GM20000 (cell line): Measurements from ENCODE around the gene LPAR3.

ENCODE experiments used
- DNase-seq: peaks from one replicate; pipeline ENCODE4 v3.0.0; 2012; ENCODE audit warnings: low spot score
- TF ChIP-seq, protein P1 (sequence below): IDR thresholded peaks from 2 replicates; pipeline ENCODE4 v1.5.1; 2012; ENCODE audit warnings: mild to moderate bottlenecking, control low read depth; ENCODE audit errors: extremely low read depth, missing control alignments

LPAR3 gene

DNA sequence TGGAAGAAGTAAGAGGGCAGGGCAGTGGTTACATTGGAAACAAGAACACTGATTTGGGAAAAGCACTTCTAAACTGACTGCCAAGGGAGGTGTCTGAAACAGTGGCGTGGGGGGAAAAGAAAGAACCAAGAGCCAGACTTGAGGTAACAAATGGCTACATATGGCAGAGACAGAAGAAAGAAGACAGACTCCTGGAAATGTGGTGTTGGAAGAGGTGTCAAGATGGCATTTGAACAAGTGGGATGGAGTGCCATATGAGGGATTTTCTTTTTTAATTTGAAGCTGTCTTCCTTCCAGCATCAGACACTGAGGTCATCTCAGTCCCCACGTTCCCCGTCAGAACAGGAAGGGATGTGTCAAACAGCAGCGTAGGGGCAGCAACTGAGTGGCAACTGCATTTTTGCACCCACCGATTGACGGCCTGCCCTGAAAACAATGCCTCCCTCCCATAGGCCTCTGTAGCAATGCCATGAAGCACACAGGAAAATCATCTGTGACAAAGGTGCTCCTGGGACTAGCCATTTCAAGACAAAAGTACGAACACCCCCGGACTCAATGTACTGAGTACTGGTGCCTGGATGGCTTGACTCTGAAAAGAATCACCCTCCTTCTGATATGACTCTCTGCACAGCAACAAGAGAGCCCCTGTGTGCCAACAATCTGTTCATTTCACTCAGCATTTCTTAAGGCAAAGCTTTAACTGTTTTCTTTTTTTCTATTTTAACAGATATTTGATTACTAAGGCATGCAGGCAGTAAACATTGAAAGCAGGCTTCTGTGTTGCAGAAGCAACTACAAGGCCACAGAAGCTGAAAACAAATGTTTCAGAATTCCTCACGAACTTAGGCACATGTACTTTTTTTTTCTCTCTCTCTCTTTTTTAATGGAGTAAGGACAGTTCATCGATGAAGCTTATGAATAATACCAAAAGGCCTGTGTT is 37.0 kb downstream of the LPAR3 start:
- TF ChIP-seq, protein P1, sequence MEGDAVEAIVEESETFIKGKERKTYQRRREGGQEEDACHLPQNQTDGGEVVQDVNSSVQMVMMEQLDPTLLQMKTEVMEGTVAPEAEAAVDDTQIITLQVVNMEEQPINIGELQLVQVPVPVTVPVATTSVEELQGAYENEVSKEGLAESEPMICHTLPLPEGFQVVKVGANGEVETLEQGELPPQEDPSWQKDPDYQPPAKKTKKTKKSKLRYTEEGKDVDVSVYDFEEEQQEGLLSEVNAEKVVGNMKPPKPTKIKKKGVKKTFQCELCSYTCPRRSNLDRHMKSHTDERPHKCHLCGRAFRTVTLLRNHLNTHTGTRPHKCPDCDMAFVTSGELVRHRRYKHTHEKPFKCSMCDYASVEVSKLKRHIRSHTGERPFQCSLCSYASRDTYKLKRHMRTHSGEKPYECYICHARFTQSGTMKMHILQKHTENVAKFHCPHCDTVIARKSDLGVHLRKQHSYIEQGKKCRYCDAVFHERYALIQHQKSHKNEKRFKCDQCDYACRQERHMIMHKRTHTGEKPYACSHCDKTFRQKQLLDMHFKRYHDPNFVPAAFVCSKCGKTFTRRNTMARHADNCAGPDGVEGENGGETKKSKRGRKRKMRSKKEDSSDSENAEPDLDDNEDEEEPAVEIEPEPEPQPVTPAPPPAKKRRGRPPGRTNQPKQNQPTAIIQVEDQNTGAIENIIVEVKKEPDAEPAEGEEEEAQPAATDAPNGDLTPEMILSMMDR = no peak
- no peak for DNase-seq

DNA sequence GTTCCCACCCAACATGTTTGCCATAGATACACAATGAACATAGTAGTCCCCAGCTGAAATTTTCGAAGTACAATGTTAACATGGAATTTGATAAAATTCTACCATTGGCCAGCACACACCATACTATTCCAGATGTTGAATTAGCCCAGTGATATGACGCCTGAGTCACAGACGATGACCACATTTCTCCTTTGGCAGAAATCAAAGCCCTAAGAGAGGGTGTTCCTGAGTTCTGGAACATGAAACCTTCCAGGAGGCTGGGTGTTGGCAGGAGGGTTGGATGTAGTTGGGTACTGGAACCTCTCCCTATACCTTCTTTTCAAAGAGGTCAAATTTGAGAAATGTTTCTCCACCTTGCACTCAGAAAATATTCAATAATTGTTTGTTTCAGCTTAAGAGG is 37.8 kb downstream of the LPAR3 start:
- TF ChIP-seq, protein P1 = no peak
- DNase-seq = no peak

DNA sequence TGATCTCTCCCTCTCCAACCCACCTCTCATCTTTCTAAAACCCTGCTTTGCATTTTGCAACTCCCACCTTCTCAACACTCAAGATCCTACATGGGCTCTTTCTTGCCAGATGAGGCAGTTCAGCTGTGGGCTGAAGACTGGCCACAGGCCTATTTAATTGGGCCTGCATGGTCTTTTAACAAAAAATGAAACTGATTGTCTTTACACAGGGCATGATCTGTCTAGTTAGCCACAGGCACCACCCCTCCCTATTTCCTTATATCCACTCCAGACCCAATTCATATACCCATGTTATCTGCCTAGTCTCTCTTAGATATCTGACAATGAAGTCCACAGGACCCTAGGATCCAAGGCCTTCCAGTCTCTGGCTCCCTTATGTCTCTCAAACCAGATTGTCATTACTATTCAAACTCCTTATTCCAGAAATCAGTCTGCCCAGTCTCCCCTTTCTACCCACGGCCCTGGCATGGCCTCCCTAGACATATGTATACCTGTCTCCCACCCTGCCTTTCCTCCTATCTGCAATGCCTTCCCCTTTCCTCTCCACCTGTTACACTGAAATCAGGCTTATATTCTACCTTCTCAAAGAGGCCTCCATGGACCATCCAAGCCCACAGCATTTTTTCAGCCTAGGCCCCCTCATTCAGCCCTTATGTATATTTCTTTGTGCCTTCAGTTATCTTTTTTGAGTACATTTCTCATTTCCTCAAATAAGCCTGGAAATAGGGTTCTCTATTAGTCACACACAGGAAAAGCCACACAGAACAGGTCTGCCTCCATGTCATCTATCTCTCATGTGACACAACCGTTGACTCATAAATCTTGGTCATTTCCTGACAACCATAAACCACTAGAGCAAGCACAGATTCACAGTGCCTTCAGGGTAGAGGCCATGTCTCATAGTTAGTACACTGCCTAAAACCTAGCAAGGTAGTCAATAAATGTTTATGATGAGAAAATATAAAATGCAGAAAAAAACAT is 39.0 kb downstream of the LPAR3 start:
- peak; percentile 59 for DNase-seq
- TF ChIP-seq, protein P1 = no peak

DNA sequence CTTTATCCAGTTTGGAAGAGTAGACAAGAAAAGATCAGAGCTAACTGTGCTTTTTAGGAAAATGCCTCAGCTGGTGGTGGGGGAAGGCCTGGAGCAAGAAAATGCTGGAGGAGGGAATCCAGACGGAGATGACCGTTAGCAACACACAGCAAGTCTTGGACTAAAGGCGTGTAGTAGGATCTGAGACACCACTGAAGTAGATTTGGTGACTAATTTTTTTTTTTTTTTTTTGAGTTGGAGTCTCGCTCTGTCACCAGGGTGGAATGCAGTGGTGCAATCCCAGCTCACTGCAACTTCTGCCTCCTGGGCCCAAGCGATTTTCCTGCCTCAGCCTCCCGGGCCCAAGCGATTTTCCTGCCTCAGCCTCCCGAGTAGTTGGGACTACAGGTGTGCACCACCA is 41.2 kb downstream of the LPAR3 start:
- no peak for DNase-seq
- TF ChIP-seq, protein P1 = no peak

DNA sequence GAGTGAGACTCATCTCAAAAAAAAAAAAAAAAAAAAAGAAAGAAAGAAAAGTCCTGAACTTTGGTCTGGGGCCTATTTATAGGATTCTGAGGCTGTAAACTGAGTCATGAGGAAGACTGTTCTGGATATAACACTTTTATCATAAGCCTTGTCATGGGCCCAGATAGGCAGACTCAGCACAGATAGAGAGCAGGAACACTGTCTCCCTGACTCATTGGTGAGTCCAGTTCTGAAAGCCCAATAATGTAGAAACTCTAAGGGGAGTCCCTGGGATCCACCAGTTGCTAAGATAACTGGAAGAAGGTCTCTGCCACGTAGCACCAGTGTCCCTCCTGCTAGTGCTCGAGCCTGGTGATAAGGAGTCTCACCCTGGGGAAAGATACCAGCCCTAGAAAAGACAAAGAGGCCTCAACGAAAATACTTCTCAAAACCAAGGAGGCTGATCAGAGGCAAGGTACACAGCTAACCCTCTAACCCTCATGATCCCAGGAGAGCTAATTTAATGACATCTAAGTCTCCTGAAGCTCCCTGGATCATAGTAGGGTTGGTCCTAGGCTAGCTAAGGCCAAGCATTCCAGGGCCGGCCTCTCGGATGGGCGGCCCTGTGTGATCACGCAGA is 43.5 kb downstream of the LPAR3 start:
- DNase-seq = no peak
- TF ChIP-seq, protein P1 = no peak

DNA sequence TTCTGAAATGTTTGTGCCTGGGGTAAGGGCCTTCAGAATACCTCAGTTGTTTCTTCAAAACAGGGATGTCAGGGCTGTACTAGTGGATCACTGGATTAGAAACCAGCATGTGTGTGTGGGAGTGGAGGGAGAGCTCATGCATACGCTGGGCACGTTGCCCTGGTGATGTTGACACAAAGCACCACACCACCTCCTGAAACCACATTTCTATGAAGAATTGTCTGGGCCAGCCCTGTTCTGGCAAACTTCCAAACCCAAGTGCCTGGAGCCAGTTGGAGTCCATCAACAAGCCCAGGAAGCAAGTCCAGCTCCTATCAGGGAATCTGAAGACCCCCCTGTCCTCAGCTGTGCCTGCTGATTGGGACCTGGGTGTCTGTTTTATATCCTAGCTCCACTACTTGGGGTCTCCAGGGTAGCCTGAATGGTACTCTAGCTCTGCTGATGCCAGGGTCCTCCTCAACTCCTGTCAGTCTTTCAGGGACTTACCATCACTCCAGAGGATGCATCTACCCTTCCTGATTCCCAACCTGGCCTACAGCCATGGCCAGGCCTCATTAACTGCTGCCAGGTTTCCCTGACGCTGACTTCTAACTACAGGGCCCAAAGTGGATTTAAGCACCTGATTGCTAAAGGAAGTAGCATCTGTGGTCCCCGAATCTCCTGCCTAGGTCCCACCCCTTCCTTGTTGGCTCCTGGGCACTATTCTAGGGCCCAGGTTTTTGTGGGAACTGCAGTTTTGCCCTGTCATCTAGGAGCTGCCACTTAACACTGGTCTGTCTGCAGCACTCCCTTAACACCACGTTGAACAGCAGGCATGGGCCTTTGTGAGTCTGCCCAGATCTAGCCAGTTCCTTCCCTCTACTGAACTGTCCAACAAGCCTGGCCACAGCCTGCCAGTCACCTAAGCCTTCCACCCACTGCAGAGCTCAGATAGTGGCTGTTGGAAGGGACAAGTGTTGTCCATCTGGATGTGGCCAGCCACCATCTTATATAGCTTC is 45.5 kb downstream of the LPAR3 start:
- TF ChIP-seq, protein P1 = no peak
- no peak for DNase-seq
